Measurements from ENCODE around the gene RPL38.

DNA sequence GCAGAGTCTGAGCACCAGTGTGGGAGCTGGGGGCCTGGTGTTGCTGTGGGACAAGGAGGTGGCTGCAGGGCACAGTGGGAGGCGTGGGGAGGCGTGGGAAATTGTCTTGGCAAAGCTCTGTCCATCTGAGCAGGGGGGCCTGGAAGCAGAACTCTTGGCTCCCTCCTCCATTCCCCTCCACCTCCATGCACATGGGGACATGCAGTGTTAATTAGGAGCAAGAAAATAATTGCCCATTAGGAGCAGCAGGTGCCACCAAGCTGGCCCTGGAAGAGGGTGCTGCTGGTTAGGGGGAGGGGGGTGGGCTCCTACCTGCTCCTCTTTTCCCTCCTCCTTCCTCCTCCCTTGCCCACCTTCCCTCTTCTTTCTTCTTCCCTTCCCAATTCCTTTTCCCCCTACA, 14.4 kb downstream of the RPL38 start:
- TF ChIP-seq ETS1 (IDR thresholded peaks at IDR 0.05), result no peak
- no peak for TF ChIP-seq CTCF (conservative IDR thresholded peaks at IDR 0.05; ENCODE audit: low read depth in 2 of 2)
- no peak for TF ChIP-seq EZH2phosphoT487 (IDR thresholded peaks at IDR 0.05; ENCODE audit: unreplicated experiment)
- TF ChIP-seq ZNF114 (CRISPR knock-in tag; IDR thresholded peaks at IDR 0.05), result no peak
- TF ChIP-seq EZH2 (IDR thresholded peaks at IDR 0.05; ENCODE audit: low read depth, unreplicated experiment), result no peak
- TF ChIP-seq POLR2AphosphoS5 (IDR thresholded peaks at IDR 0.05; ENCODE audit: low read depth), result no peak
- no peak for TF ChIP-seq REST (IDR thresholded peaks at IDR 0.05; ENCODE audit: unreplicated experiment)
- TF ChIP-seq, protein P1, sequence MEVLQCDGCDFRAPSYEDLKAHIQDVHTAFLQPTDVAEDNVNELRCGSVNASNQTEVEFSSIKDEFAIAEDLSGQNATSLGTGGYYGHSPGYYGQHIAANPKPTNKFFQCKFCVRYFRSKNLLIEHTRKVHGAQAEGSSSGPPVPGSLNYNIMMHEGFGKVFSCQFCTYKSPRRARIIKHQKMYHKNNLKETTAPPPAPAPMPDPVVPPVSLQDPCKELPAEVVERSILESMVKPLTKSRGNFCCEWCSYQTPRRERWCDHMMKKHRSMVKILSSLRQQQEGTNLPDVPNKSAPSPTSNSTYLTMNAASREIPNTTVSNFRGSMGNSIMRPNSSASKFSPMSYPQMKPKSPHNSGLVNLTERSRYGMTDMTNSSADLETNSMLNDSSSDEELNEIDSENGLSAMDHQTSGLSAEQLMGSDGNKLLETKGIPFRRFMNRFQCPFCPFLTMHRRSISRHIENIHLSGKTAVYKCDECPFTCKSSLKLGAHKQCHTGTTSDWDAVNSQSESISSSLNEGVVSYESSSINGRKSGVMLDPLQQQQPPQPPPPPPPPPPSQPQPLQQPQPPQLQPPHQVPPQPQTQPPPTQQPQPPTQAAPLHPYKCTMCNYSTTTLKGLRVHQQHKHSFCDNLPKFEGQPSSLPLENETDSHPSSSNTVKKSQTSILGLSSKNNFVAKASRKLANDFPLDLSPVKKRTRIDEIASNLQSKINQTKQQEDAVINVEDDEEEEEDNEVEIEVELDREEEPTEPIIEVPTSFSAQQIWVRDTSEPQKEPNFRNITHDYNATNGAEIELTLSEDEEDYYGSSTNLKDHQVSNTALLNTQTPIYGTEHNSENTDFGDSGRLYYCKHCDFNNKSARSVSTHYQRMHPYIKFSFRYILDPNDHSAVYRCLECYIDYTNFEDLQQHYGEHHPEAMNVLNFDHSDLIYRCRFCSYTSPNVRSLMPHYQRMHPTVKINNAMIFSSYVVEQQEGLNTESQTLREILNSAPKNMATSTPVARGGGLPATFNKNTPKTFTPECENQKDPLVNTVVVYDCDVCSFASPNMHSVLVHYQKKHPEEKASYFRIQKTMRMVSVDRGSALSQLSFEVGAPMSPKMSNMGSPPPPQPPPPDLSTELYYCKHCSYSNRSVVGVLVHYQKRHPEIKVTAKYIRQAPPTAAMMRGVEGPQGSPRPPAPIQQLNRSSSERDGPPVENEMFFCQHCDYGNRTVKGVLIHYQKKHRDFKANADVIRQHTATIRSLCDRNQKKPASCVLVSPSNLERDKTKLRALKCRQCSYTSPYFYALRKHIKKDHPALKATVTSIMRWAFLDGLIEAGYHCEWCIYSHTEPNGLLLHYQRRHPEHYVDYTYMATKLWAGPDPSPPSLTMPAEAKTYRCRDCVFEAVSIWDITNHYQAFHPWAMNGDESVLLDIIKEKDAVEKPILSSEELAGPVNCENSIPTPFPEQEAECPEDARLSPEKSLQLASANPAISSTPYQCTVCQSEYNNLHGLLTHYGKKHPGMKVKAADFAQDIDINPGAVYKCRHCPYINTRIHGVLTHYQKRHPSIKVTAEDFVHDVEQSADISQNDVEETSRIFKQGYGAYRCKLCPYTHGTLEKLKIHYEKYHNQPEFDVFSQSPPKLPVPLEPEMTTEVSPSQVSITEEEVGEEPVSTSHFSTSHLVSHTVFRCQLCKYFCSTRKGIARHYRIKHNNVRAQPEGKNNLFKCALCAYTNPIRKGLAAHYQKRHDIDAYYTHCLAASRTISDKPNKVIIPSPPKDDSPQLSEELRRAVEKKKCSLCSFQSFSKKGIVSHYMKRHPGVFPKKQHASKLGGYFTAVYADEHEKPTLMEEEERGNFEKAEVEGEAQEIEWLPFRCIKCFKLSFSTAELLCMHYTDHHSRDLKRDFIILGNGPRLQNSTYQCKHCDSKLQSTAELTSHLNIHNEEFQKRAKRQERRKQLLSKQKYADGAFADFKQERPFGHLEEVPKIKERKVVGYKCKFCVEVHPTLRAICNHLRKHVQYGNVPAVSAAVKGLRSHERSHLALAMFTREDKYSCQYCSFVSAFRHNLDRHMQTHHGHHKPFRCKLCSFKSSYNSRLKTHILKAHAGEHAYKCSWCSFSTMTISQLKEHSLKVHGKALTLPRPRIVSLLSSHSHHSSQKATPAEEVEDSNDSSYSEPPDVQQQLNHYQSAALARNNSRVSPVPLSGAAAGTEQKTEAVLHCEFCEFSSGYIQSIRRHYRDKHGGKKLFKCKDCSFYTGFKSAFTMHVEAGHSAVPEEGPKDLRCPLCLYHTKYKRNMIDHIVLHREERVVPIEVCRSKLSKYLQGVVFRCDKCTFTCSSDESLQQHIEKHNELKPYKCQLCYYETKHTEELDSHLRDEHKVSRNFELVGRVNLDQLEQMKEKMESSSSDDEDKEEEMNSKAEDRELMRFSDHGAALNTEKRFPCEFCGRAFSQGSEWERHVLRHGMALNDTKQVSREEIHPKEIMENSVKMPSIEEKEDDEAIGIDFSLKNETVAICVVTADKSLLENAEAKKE (CRISPR knock-in tag; IDR thresholded peaks at IDR 0.05), result no peak
- no peak for TF ChIP-seq JUNB (IDR thresholded peaks at IDR 0.05; ENCODE audit: unreplicated experiment)
- no peak for TF ChIP-seq STAT1 (IDR thresholded peaks at IDR 0.05; ENCODE audit: unreplicated experiment)
- TF ChIP-seq CREB1 (CRISPR knock-in tag; IDR thresholded peaks at IDR 0.05; ENCODE audit: low read depth), result no peak
- TF ChIP-seq ZNF331 (CRISPR knock-in tag; IDR thresholded peaks at IDR 0.05; ENCODE audit: low read depth), result no peak

Data from GM23338 (cell line).